Measurements from ENCODE around the gene NTM. TPM values are rescaled to one million over a fixed set of nuclear protein-coding genes. Genes with fewer than 3 reads are reported as not detected.

The NTM gene
- total and polyA plus RNA-seq, 2 of the 8 experiments (the other 6 are each of a cell fraction or from before 2014, with no cell fraction given) = 13.4 to 20.0 TPM

DNA sequence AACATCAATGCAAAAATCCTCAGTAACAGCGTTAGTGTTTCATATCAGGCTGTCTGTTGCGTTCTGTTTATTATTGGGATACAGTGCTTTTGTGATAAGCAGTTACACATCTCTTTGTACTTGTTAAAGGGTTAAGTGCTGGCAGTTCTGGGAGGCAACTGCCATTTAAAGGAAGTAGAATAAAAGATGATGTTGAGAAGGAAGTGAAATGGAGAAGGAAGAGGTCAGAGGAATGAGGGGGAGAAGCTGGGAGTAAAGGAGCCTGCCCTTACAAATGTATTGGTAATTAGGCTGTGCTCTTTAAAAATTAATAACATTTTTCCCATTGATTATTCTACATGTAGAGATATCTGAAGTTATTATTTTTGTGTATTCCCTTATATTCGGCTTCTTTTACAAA lies 674.7 kb downstream of the NTM start:
- Histone ChIP-seq H4K20me1 (replicated peaks in 1 of 2; ENCODE audit: control insufficient read depth in 1 of 2, insufficient read depth in 2 of 2, low read length in 2 of 2) (no peaks in the 10 kb centered on the region), H2AFZ (ENCODE audit: low read length) (no peak overlapping the region), H3K9ac (replicated peaks in 1 of 4; ENCODE audit: extremely low read depth in 1 of 4, low read depth in 3 of 4, low read length in 3 of 4) (no peak overlapping the region)

More for the DNA sequence above, 674.7 kb downstream of the NTM start:
- H3K4me1 ChIP-seq (replicated peaks in 1 of 4; ENCODE audit: control insufficient read depth in 3 of 4, insufficient read depth in 4 of 4, low read length in 3 of 4) = peaks cover under 1 to 8% (median 5%) of the 10 kb centered on the region in 4 experiments; a peak in 6 of 7 replicates
- no peak overlapping the region for H2BK5ac ChIP-seq (ENCODE audit: low read depth, low read length)
- H3K79me1 ChIP-seq (ENCODE audit: low read depth, low read length) = no peaks in the 10 kb centered on the region
- no peaks in the 10 kb centered on the region for H3K9me3 ChIP-seq (ENCODE audit: insufficient read depth in 2 of 2, low read depth in 1 of 2, low read length in 1 of 2)
- no peak overlapping the region for H3K27ac ChIP-seq (ENCODE audit: low read depth, low read length)
- no peaks in the 10 kb centered on the region for H3K36me3 ChIP-seq (ENCODE audit: control insufficient read depth in 2 of 4, insufficient read depth in 4 of 4, low read length in 3 of 4)
- no peak overlapping the region for H2BK12ac ChIP-seq (ENCODE audit: low read depth, low read length)
- no peak overlapping the region for H2BK15ac ChIP-seq (ENCODE audit: low read length)
- H3K23me2 ChIP-seq (ENCODE audit: low read depth, low read length) = peaks cover 4% of the 10 kb centered on the region; the same call in 1 of the 2 replicates
- H3K79me2 ChIP-seq (ENCODE audit: control insufficient read depth in 1 of 2, insufficient read depth in 2 of 2, low read length in 2 of 2) = no peaks in the 10 kb centered on the region
- TF ChIP-seq JUN (IDR thresholded peaks at IDR 0.05; ENCODE audit: low read depth, low read length) (no peak), SIN3A (conservative IDR thresholded peaks at IDR 0.05 in 1 of 2, IDR thresholded peaks at IDR 0.05 in 1 of 2; ENCODE audit: low read depth in 1 of 2, low read length in 2 of 2) (no peak), SIX5 (IDR thresholded peaks at IDR 0.05; ENCODE audit: low read depth, low read length) (no peak), TAF7 (optimal IDR thresholded peaks at IDR 0.05; ENCODE audit: borderline replicate concordance, low read depth, low read length) (no peak), CEBPB (IDR thresholded peaks at IDR 0.05; ENCODE audit: low read depth, low read length) (no peak)
- H4K8ac ChIP-seq (ENCODE audit: extremely low read depth, insufficient read depth, low read length) = no peak overlapping the region
- no peak overlapping the region for H3K4me2 ChIP-seq (ENCODE audit: insufficient read depth in 1 of 2, low read depth in 2 of 2, low read length in 2 of 2)
- ChIA-PET POLR2A (ENCODE audit: partially characterized antibody) (no interaction called here), CTCF (ENCODE audit: partially characterized antibody) (interaction anchor here (0.7 to 1.2 kb wide), 2 partner anchors 8 to 14 kb away, joined by 3 read pairs; no protein-coding TSS in a partner anchor)
- H2BK120ac ChIP-seq (replicated peaks; ENCODE audit: low read depth, low read length) = no peak overlapping the region
- H3K18ac ChIP-seq (ENCODE audit: extremely low read depth, low read length) = no peak overlapping the region
- no peak overlapping the region for H2AK5ac ChIP-seq (ENCODE audit: low read depth, low read length)
- no peak overlapping the region for H4K91ac ChIP-seq (replicated peaks; ENCODE audit: insufficient read length, low read length)
- H3K4ac ChIP-seq (replicated peaks; ENCODE audit: insufficient read length, low read depth, low read length) = no peak overlapping the region
- no peak for FAIRE-seq
- H3K4me3 ChIP-seq (ENCODE audit: extremely low read depth in 1 of 4, insufficient read depth in 2 of 4, low read depth in 3 of 4, low read length in 4 of 4) = no peak overlapping the region
- H3K14ac ChIP-seq (ENCODE audit: insufficient read length) = no peak overlapping the region
- H3K23ac ChIP-seq (ENCODE audit: insufficient read length) = no peak overlapping the region
- H3K56ac ChIP-seq (replicated peaks; ENCODE audit: insufficient read length, low read depth, low read length) = no peak overlapping the region
- H4K5ac ChIP-seq (ENCODE audit: insufficient read length, low read depth, low read length) = no peak overlapping the region
- H2BK20ac ChIP-seq (ENCODE audit: low read length) = no peak overlapping the region
- H3K27me3 ChIP-seq (replicated peaks in 1 of 4; ENCODE audit: control insufficient read depth in 3 of 4, extremely low read depth in 1 of 4, insufficient read depth in 3 of 4, low read length in 3 of 4) = no peaks in the 10 kb centered on the region
- no peak for DNase-seq (ENCODE audit: low read depth in 1 of 2, low spot score in 2 of 2)
- 89% methylated on average over 3 of the region's 3 CpGs; no CpG with 5 or more reads in 1 of the 2 experiments for WGBS, 2 experiments (ENCODE audit: extremely low coverage in 1 of 2, insufficient coverage in 1 of 2, insufficient read length in 1 of 2, insufficient replicate concordance in 2 of 2, low coverage in 1 of 2, low lambda C conversion rate in 2 of 2, missing lambda C conversion rate in 1 of 2)
